Endothelial cell of umbilical vein (primary cell): ENCODE results near the gene SVEP1.

Experiments used
- CTCF ChIP-seq, 2 donors: IDR thresholded peaks; 1 replicate in 1 of 2; 2 replicates in 1 of 2; pipeline ENCODE4 v1.5.1; 2011; ENCODE audit warnings: low read length in 2 of 2, mild to moderate bottlenecking in 2 of 2, moderate library complexity in 2 of 2, control low read depth in 1 of 2, inconsistent platforms in 1 of 2, low read depth in 1 of 2; ENCODE audit not compliant: insufficient read depth in 1 of 2; ENCODE audit errors: extremely low read depth in 1 of 2
- EZH2 ChIP-seq: IDR thresholded peaks from 2 replicates; pipeline ENCODE4 v1.6.1; 2012; ENCODE audit warnings: borderline replicate concordance, low read depth, mild to moderate bottlenecking, moderate library complexity, low read length, inconsistent platforms; ENCODE audit not compliant: severe bottlenecking

DNA sequence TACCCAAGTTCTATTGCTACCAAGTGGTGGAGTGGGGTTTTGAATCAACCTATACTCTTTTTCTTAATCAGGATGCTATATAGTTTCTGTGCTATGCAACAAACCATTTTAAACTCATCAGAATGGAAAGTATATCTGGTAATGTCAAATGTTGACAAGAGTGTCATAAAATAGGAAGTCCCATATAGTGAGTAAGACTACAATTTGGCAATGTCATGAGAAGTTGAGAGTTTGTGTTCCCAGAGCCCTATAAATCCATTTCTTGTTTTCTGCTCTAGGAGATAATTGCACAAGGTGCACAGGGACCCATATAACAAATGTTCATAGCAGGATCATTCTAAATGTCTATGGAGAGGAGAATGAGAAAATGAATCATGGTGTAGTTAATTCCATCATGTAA, 132.1 kb downstream of the SVEP1 start:
- TF ChIP-seq CTCF (IDR thresholded peaks at IDR 0.05; ENCODE audit: extremely low read depth in 1 of 2, insufficient read depth in 1 of 2, low read depth in 1 of 2, low read length in 2 of 2) (no peak), EZH2 (no peak)
